K562 (cell line): Measurements from ENCODE around the gene PRELID3B. TPM values are rescaled to one million over a fixed set of nuclear protein-coding genes. Genes with fewer than 3 reads are reported as not detected.
A peak's percentile ranks its signal among the peaks of the same experiment; 100 is the strongest.

Experiments
- ATAC-seq: fragments of 200-7000 bp; cut with Tn5 transposase; 3 replicates; pipeline ENCODE4 v1.9.1; 2020; ENCODE audit warnings: moderate library complexity
- BruUV-seq: library from RNA; stranded (reverse); fragments of 400-500 nt; replicated peaks from 2 replicates; lab custom pipeline; 2021; lab: Mats Ljungman, UMichigan
- CTCF ChIA-PET: fragments of 300-600 bp; formaldehyde crosslinking; extraction: SDS; loops from one replicate; lab custom pipeline; 2021; ENCODE audit warnings: low intra/inter-chr PET ratio; lab: Yijun Ruan, JAX
- POLR2A ChIA-PET: fragments of 300-600, 350-650 bp; sonication (Branson Sonifier 250); formaldehyde crosslinking; extraction: SDS; loops from one replicate; lab custom pipeline; 2021; ENCODE audit warnings: antibody characterized with exemption, inconsistent platforms; lab: Yijun Ruan, JAX
- DNase-seq, 4 experiments: peaks; one replicate each; pipeline versions ENCODE4 v3.0.0 to v3.0.0-alpha.2; 2011 to 2018; ENCODE audit warnings: low spot score in 3 of 4, mixed read lengths in 3 of 4; ENCODE audit errors: extremely low read depth in 1 of 4
- FAIRE-seq: peaks from 2 replicates; lab custom pipeline; 2011; peaks lifted over from hg19 to GRCh38; lab: Jason Lieb, UNC
- H2AFZ ChIP-seq: 2 replicates; pipeline ENCODE4 v1.6.0; 2011; ENCODE audit warnings: low read depth, low read length, control low read depth, inconsistent platforms
- H3K27ac ChIP-seq: fragments of 200-600 bp; 3 replicates; pipeline ENCODE4 v1.8.0; 2011; ENCODE audit warnings: low read depth, mild to moderate bottlenecking, control low read depth, inconsistent platforms, low read length, moderate library complexity, mixed read lengths; ENCODE audit errors: extremely low read depth
- H3K27me3 ChIP-seq, 2 experiments: fragments of 300-600 bp in 1 of 2; 2 replicates in 1 of 2; 3 replicates in 1 of 2; pipeline versions ENCODE4 v1.6.0 to v1.8.0; 2011; ENCODE audit warnings: inconsistent platforms in 2 of 2, low read length in 2 of 2, mild to moderate bottlenecking in 1 of 2, mixed read lengths in 1 of 2, moderate library complexity in 1 of 2; ENCODE audit not compliant: control insufficient read depth in 2 of 2, insufficient read depth in 2 of 2
- H3K36me3 ChIP-seq: fragments of 300-600 bp; 3 replicates; pipeline ENCODE4 v1.8.0; 2011; ENCODE audit warnings: mild to moderate bottlenecking, low read length, inconsistent platforms; ENCODE audit not compliant: control insufficient read depth, insufficient read depth
- H3K4me1 ChIP-seq, 2 experiments: fragments of 200-600 bp in 1 of 2; replicated peaks in 1 of 2; 2 replicates in 1 of 2; 3 replicates in 1 of 2; pipeline versions ENCODE4 v1.5.1 to v1.8.0; 2011; ENCODE audit warnings: inconsistent platforms in 2 of 2, low read length in 2 of 2, mild to moderate bottlenecking in 1 of 2, mixed read lengths in 1 of 2, moderate library complexity in 1 of 2; ENCODE audit not compliant: control insufficient read depth in 2 of 2, insufficient read depth in 2 of 2
- H3K4me2 ChIP-seq: 2 replicates; pipeline ENCODE4 v1.6.1; 2011; ENCODE audit warnings: low read length, control low read depth, inconsistent platforms, mixed read lengths; ENCODE audit not compliant: insufficient read depth
- H3K4me3 ChIP-seq: fragments of 200-600 bp; sonication (generic), shearing (Covaris generic); 2 replicates; pipeline ENCODE4 v1.5.1; 2016; ENCODE audit warnings: control low read depth, inconsistent platforms
- H3K79me2 ChIP-seq: fragments of 200-600 bp; 3 replicates; pipeline ENCODE4 v1.8.0; 2011; ENCODE audit warnings: low read length, inconsistent platforms; ENCODE audit not compliant: control insufficient read depth, insufficient read depth
- H3K9ac ChIP-seq, 2 experiments: 2 replicates each; pipeline versions ENCODE4 v1.6.0 to v1.6.1; 2011; ENCODE audit warnings: low read depth in 2 of 2, low read length in 2 of 2, control low read depth in 1 of 2, inconsistent platforms in 1 of 2, mild to moderate bottlenecking in 1 of 2, mixed read lengths in 1 of 2; ENCODE audit not compliant: insufficient read depth in 1 of 2
- H3K9me1 ChIP-seq: one replicate; pipeline ENCODE4 v1.6.0; 2011; ENCODE audit warnings: inconsistent platforms, mild to moderate bottlenecking, low read length, moderate library complexity; ENCODE audit not compliant: control insufficient read depth, insufficient read depth
- H3K9me3 ChIP-seq: replicated peaks from 2 replicates; pipeline ENCODE4 v1.5.1; 2011; ENCODE audit warnings: low read depth, low read length, inconsistent platforms; ENCODE audit not compliant: control insufficient read depth, insufficient read depth
- H4K20me1 ChIP-seq: replicated peaks from 2 replicates; pipeline ENCODE4 v1.6.1; 2011; ENCODE audit warnings: low read length, inconsistent platforms, mixed read lengths; ENCODE audit not compliant: control insufficient read depth, insufficient read depth
- CBX5 ChIP-seq: IDR thresholded peaks from 2 replicates; pipeline ENCODE4 v1.6.1; 2014; ENCODE audit warnings: low read depth, borderline replicate concordance
- E2F4 ChIP-seq: sonication (generic); formaldehyde crosslinking; IDR thresholded peaks from 2 replicates; pipeline ENCODE4 v1.8.0; 2022; ENCODE audit warnings: mild to moderate bottlenecking, low read depth, missing genetic modification reagents
- POLR2G ChIP-seq: fragments of 200-400 bp; formaldehyde crosslinking; IDR thresholded peaks from 2 replicates; pipeline ENCODE4 v1.6.1; 2017; ENCODE audit warnings: low read depth, mild to moderate bottlenecking, antibody characterized with exemption, low read length, moderate library complexity
- ZFX ChIP-seq: sonication (generic); formaldehyde crosslinking; IDR thresholded peaks from 2 replicates; pipeline ENCODE4 v1.8.0; 2022; ENCODE audit warnings: mild to moderate bottlenecking, missing genetic modification reagents, moderate library complexity
- whole genome bisulfite sequencing: fragments of 100-300 bp; shearing (Covaris generic); methylation state at CpG from one replicate; pipeline ENCODE4 v1.1.6; 2016; ENCODE audit warnings: low coverage, mixed read lengths; ENCODE audit not compliant: insufficient coverage; ENCODE audit errors: missing lambda C conversion rate; 5-methylcytosine and 5-hydroxymethylcytosine counted together
- in situ Hi-C: fragments of 300-500 bp; cut with MboI; formaldehyde crosslinking; loops from 4 replicates; pipeline ENCODE4 v1.15.0; 2018; ENCODE audit warnings: inconsistent platforms, mixed read lengths
- intact Hi-C: fragments of 100-400 bp; cut with micrococcal nuclease; formaldehyde crosslinking; loops from 2 replicates; pipeline ENCODE4 v1.14.2; 2022
- polyA plus RNA-seq, 8 experiments: library from polyadenylated mRNA; depleted of rRNA in 4 of 8; stranded (reverse) in 5 of 8; unstranded in 3 of 8; fragments of >200 nt; fragmentation: Nextera tagmentation in 2 of 8; fragmentation: Illumina TruSeq in 1 of 8; extraction: Ambion mirVana in 2 of 8; extraction: Trizol in 1 of 8; gene quantifications; 2 replicates each; pipeline versions ENCODE4 v1.2.1 to v1.2.3, GENCODE V29; 2011 to 2014; ENCODE audit warnings: inconsistent platforms in 1 of 8, missing spikeins in 1 of 8
- total RNA-seq, 7 experiments: library from RNA; depleted of rRNA in 6 of 7; stranded (reverse); fragments of >200 nt in 6 of 7; fragmentation: Illumina TruSeq in 2 of 7; extraction: Trizol in 2 of 7; gene quantifications; 2 replicates each; pipeline versions ENCODE4 v1.2.1 to v1.2.3, GENCODE V29; 2011 to 2021; ENCODE audit warnings: low replicate concordance in 1 of 7

Gene PRELID3B
- total and polyA plus RNA-seq, 9 of the 15 experiments (the other 6 are each of a cell fraction or from before 2014, with no cell fraction given), result 77.0 to 186 (median 101) TPM

DNA sequence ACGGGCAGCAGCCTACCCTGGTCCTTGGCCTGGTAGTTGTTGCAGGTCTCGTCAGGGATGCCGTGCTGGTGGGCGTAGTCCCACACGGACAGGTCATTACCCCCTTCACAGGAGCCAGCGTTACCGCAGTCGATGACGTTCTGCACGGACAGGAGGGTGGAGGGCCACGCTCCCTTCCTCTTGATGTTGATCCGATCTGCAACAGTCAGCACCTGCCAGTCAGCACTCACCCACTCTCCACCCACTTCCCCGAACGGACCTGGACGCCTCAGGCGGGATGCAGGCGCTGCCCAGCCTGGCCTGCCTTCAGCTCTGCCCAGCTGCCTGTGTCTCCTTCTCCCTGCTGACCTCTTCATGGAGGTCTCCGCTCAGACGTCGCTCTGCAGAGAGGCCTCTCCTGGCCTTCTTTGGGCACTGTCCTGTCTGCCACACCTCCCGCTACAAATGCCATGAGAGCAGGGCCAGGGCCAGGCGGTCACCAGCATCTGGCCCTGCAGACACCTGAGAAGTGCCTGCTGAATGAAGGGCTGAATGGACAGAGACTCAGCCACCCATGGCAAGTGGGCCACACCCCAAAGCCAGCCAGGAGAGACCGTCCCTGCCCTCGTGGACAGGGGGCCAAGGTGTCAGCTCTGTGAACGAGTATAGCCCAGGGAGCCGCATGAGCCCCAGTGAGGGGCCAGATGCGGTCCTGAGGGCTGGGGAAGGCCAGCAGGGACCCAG is 41.0 kb downstream of the PRELID3B start:
- intact Hi-C loops (no loop called here), in situ Hi-C loops (no loop called here)
- 92% methylated on average over 21 of the region's 27 CpGs for WGBS
- Histone ChIP-seq H3K9me1 (peaks cover 6% of the 10 kb centered on the region), H3K9ac (peak overlapping the region in 1 of 2 experiments; percentile 36; a peak in 1 of 4 replicates), H3K79me2 (peaks cover 34% of the 10 kb centered on the region), H3K9me3 (no peaks in the 10 kb centered on the region), H2AFZ (no peak overlapping the region), H3K27ac (no peak overlapping the region), H3K36me3 (peaks cover 77% of the 10 kb centered on the region), H3K4me2 (no peak overlapping the region), H4K20me1 (peaks cover 2% of the 10 kb centered on the region), H3K27me3 (no peaks in the 10 kb centered on the region), H3K4me3 (no peak overlapping the region), H3K4me1 (peaks cover 19 to 52% of the 10 kb centered on the region in 2 experiments)
- DNase-seq, result no peak
- TF ChIP-seq POLR2G (0 out of 2 replicates have a peak, but pooled peaks have one; percentile 28), ZFX (CRISPR knock-in tag) (no peak)
- no peak for ATAC-seq
- ChIA-PET CTCF (no interaction called here), POLR2A (interaction anchor here (0.6 to 1.1 kb wide), 3 partner anchors 26 to 108 kb away, joined by 3 to 5 read pairs (median 3); no protein-coding TSS in a partner anchor)
- no peak for FAIRE-seq
- BruUV-seq, result no TSS peak

- in situ Hi-C loops, result no loop called here
- TF ChIP-seq CBX5 (no peak), E2F4 (CRISPR knock-in tag) (no peak), POLR2G (0 out of 2 replicates have a peak, but pooled peaks have one; percentile 7)
- H2AFZ ChIP-seq, result no peak overlapping the region
- ATAC-seq (no peak), DNase-seq (no peak), FAIRE-seq (no peak)
- peaks cover 82% of the 10 kb centered on the region for H3K36me3 ChIP-seq
- ChIA-PET CTCF (no interaction called here), POLR2A (interaction anchor here (1.0 to 1.1 kb wide), 2 partner anchors 27 to 109 kb away, joined by 3 to 5 read pairs; no protein-coding TSS in a partner anchor)
- no peak overlapping the region for H3K4me2 ChIP-seq
- no peaks in the 10 kb centered on the region for H3K9me3 ChIP-seq
- intact Hi-C loops, result no loop called here
- peaks cover 4% of the 10 kb centered on the region for H3K9me1 ChIP-seq
- BruUV-seq, result no TSS peak
- H3K9ac ChIP-seq, result no peak overlapping the region; a peak in 1 of 4 replicates
- WGBS, result 88% methylated on average over 13 of the region's 13 CpGs
- H3K27ac ChIP-seq, result no peak overlapping the region
- H3K4me3 ChIP-seq, result no peak overlapping the region
- H3K4me1 ChIP-seq, result peaks cover 15 to 50% of the 10 kb centered on the region in 2 experiments
- H4K20me1 ChIP-seq, result peaks cover 2% of the 10 kb centered on the region
- H3K79me2 ChIP-seq, result peaks cover 28% of the 10 kb centered on the region
- H3K27me3 ChIP-seq, result no peaks in the 10 kb centered on the region
Observed at GRCh38 chr20:59001068-59001448, 41.5 kb downstream of the PRELID3B start.
